Iris pigment epithelial cell (primary cell): Measurements from ENCODE around the gene PDS5B.

Source experiments
- DNase-seq: peaks from one replicate; pipeline ENCODE4 v3.0.0-alpha.2; 2011; ENCODE audit warnings: low read depth

PDS5B gene

GRCh38 chr13:32588736-32589135 is 2.5 kb downstream of the PDS5B start:
- peak; percentile 3 for DNase-seq

- DNase-seq: peak; percentile 17
Measured at GRCh38 chr13:32589471-32589870, 3.2 kb downstream of the PDS5B start.

- DNase-seq: peak; percentile 15
Measured at GRCh38 chr13:32590266-32590665, 4.0 kb downstream of the PDS5B start.

DNA sequence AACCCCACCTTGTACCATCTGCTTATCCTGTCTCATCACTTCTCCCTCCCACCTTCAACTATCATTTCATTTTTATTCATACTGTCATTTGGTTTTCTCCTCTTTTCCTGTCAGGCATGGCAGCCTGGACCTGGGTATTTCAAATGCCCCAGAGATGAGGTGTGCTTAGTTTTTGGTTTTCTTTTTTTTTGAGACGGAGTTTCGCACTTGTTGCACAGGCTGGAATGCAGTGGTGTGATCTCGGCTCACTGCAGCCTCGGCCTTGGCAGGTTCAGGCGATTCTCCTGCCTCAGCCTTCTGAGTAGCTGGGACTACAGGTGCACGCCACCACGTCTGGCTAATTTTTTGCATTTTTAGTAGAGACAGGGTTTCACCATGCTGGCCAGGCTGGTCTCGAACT is 5.8 kb downstream of the PDS5B start:
- DNase-seq: no peak

DNA sequence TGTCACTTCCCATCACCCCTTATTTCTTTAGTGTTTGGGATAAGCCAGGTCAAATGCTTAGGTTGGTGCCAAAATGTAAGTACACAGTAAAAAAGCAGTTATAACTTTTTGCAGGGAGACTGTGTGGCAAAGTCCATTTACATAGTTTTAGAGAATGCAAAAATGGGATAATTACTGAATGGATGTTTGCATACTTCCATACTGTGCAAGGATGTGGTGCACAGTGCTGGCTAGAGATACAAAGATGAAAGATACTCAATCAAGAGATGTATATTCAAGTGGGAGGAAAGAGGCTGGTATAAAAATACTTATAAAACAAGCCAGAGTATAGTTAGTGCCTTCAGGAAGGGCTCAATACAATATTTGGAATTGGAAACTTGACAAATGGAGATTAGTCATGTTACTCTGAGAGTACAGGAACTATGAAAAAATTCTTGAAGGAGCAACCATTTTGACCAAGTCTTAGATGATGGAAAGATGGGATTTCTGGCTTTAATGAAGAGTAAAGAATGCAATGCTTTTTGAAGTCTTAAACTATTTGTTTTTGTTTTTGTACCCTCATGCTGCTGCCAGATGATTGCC is 8.0 kb downstream of the PDS5B start:
- DNase-seq: peak; percentile 14

- no peak for DNase-seq
Measured at GRCh38 chr13:32595306-32595705, 9.1 kb downstream of the PDS5B start.

GRCh38 chr13:32600890-32601289 is 14.6 kb downstream of the PDS5B start:
- DNase-seq: no peak

DNA sequence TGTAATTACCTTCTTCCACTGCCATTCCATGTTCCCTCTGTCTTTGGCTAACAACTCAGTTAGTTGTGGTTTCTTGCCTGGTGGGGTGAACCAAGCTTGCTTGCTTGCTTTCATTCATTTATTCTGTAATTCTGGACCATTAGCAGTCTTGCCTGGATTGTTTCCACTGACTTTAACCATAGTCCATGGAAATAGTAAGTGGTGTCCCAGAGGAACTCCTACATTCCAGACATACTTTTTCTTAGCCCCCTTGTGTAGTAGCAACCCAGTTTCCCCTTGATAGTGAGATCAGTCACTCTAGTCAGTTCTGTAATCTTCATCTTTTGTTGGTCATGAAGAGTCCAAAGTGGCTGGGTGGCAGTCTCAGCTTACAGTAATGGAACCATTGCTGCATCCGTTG is 23.2 kb downstream of the PDS5B start:
- DNase-seq: no peak

- DNase-seq: no peak
Measured at GRCh38 chr13:32610538-32610937, 24.3 kb downstream of the PDS5B start.

DNA sequence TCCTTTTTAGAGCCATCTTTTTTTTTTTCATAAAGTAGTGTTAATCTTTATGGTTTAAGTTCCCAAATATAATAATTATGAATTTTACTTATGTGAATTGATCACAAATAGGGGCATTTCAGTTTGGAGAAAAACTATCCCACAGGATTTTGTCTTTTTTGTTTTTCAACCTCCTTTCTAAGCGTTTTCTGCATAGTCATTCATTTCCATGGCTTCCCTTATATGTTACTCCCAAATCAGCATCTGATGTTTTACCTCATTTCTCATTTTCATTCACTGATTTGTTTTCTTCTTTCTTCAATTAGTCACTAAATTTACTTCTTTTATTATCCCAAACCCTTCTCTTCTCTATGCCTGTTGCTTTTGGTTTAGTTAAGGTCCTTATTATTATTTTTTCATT is 24.7 kb downstream of the PDS5B start:
- no peak for DNase-seq

GRCh38 chr13:32616883-32617511 is 30.7 kb downstream of the PDS5B start:
- no peak for DNase-seq

DNA sequence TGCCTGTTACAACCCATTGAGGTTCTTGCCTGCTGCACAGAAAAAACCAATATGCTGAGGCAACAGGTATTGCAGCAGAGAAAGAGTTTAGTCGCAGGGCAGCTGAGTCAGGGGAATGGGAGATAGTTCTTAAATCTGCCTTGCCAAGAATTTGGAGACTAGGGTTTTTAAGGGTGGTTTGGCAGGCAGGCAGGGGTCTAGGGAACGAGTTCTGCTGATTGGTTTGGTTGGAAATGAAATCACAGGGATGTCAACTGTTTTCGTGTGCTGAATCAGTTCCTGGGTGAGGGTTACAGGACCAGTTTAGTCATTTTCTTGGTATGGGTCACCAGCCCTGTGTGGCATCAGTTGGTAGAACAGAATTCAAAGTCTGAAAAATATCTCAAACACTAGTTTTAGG is 36.6 kb downstream of the PDS5B start:
- DNase-seq: no peak

DNA sequence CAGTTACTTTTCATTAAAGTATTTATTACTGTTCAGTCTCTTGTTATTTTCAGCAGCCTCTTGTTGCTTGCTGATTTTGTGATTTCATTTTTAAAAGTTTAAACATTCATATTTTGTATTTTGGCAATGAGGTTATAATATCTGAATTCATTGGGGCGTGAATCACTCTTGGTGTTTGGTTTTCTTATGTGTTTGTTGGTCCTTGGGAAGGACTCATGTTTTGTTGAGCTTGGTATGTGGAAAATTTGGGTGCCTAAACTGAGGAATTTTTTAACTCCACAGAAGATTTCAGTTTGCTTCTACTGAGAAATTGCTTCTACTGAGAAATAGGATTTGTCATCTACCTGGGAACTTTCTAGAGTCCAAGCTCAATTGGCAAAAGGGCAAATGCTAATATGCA is 38.2 kb downstream of the PDS5B start:
- peak; percentile 21 for DNase-seq

GRCh38 chr13:32627793-32628192 is 41.5 kb downstream of the PDS5B start:
- DNase-seq: no peak

GRCh38 chr13:32629313-32629712 is 43.1 kb downstream of the PDS5B start:
- DNase-seq: no peak

DNA sequence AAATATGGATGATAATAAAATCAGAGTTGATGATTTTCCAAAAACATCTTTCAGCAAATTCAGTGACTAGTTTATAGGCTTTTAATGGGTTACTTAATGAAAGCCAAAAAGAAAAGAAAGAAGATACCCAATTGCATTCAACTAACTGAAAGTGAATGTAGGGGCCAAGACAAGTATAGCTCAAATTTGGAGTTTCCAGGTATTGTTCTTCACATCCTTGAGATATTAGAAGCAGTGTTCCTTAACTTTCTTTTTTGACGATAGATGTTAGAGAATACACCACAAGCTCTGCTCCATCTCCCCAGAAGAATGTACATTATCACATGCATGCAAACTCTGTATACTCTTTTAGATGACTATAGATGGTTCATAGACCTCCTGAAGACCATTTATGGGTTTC is 43.6 kb downstream of the PDS5B start:
- no peak for DNase-seq

DNA sequence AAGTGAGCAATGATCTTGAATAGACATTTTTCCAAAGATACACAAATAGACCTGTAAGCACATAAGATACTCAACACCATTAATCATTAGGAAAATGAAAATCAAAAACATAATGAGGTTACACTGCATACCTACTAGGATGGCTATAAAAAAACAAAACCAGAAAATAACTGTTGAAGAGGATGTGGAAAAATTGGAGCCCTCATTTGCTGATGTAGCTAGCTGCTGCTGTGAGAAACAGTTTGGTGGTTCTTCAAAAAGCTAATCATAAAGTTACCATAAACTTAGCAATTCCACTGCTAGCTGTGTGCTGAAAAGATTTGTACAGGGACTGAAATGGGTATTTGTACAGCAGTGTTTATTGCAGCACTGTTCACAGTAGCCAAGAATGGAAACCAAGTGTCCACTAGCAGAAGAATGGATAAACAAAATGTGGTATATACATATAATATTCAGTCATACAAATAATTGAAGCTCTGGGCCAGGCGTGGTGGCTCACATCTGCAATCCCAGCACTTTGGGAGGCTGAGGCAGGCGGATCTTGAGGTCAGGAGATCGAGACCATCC is 46.2 kb downstream of the PDS5B start:
- DNase-seq: no peak

DNA sequence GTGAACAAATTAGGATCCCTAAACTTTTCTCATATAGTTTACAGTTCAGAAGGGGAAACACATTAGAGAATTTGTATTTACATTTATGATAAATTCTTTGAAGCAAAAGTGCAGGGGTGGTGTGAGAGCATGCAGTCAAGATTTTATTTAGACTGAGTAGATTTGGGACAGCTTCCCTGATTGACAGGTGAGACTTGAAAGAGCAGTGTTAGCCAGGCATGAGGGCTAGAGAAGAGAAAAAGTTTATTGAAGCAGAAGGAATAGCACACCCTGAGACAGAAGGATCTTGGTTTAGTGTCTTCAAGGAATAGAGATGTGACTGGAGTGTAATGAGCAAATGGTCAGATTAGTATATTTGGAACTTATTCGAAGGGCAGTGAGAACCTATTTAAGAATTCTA is 50.5 kb downstream of the PDS5B start:
- DNase-seq: no peak

GRCh38 chr13:32638739-32639138 is 52.5 kb downstream of the PDS5B start:
- no peak for DNase-seq

- peak; percentile 73 for DNase-seq
Measured at GRCh38 chr13:32639502-32640105, 53.4 kb downstream of the PDS5B start.

- DNase-seq: no peak
Measured at GRCh38 chr13:32642316-32642715, 56.1 kb downstream of the PDS5B start.

DNA sequence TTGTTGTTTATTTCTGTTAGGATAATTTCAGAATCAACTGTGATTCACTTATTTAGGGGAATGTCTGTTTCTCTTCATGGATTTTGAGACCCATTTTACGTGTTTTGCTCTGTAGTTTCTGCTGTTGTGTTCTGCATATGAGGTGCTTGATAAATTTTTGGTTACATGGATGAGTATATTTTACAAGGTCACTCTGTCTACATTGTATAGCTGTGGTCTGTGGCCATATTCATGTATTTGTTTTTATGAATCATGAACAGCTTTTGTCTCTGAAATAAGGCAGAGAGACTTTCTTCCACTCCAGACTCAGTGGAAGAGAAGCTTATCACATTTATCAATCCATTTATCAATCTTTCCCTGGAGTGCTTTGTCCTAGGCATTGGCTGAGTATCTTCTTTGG is 56.6 kb downstream of the PDS5B start:
- no peak for DNase-seq

- no peak for DNase-seq
Measured at GRCh38 chr13:32645854-32646253, 59.6 kb downstream of the PDS5B start.

- no peak for DNase-seq
Measured at GRCh38 chr13:32647926-32648325, 61.7 kb downstream of the PDS5B start.
